Sigmoid colon (tissue), 7 donors: ENCODE measurements around the gene FZD10. TPM values are rescaled to one million over a fixed set of nuclear protein-coding genes. Genes with fewer than 3 reads are reported as not detected.

ENCODE experiments used
- DNase-seq: peaks from one replicate; pipeline ENCODE4 v3.0.0-alpha.2; 2019
- H3K27ac ChIP-seq, 4 donors: fragments of 200-600 bp; sonication (generic); one replicate each; pipeline ENCODE4 v1.5.1; 2016 to 2019; ENCODE audit warnings: mild to moderate bottlenecking in 1 of 4
- H3K27me3 ChIP-seq, 3 donors: fragments of 200-600 bp; sonication (generic); one replicate each; pipeline ENCODE4 v1.5.1; 2019; ENCODE audit warnings: mild to moderate bottlenecking in 1 of 3
- H3K36me3 ChIP-seq, 4 donors: fragments of 200-600 bp; sonication (generic); one replicate each; pipeline ENCODE4 v1.5.1; 2016 to 2019
- H3K4me1 ChIP-seq, 4 donors: fragments of 200-600 bp; sonication (generic); one replicate each; pipeline ENCODE4 v1.5.1; 2017 to 2019
- H3K4me3 ChIP-seq, 4 donors: fragments of 200-600 bp; sonication (generic); one replicate each; pipeline ENCODE4 v1.5.1; 2017 to 2019; ENCODE audit warnings: mild to moderate bottlenecking in 2 of 4, moderate library complexity in 1 of 4
- H3K9me3 ChIP-seq, 4 donors: fragments of 200-600 bp in 3 of 4; sonication (generic) in 3 of 4; one replicate each; pipeline versions ENCODE4 v1.5.1 to v1.6.1; 2013 to 2019
- EP300 ChIP-seq, 4 donors: sonication (generic); formaldehyde crosslinking; IDR thresholded peaks; one replicate each; pipeline ENCODE4 v1.6.1; 2017; ENCODE audit warnings: antibody characterized with exemption in 4 of 4
- POLR2A ChIP-seq, 2 donors: fragments of 450-650 bp; IDR thresholded peaks; one replicate each; pipeline ENCODE4 v1.6.1; 2016; ENCODE audit warnings: antibody characterized with exemption in 2 of 2, mild to moderate bottlenecking in 2 of 2, moderate library complexity in 2 of 2
- POLR2AphosphoS5 ChIP-seq, 4 donors: sonication (generic); formaldehyde crosslinking; IDR thresholded peaks; one replicate each; pipeline ENCODE4 v1.6.1; 2017; ENCODE audit warnings: antibody characterized with exemption in 4 of 4
- WGBS, 2 donors: extraction: QIAGEN DNeasy Blood & Tissue Kit; methylation state at CpG; one replicate each; pipeline ENCODE4 v1.1.7; 2013; 5-methylcytosine and 5-hydroxymethylcytosine counted together
- intact Hi-C: fragments of 100-400 bp; cut with DNase I; formaldehyde crosslinking; loops from one replicate; pipeline ENCODE4 v1.15.1; 2023
- polyA plus RNA-seq, 3 donors: library from polyadenylated mRNA; stranded (reverse); fragments of 200-250 nt; gene quantifications; one replicate each; pipeline ENCODE4 v1.2.3, GENCODE V29; 2013
- total RNA-seq, 4 donors: library from RNA; depleted of rRNA; stranded (reverse); fragments of >200 nt; gene quantifications; one replicate each; pipeline ENCODE4 v1.1.0, GENCODE V29; 2016
- TF ChIP-seq, protein P1 (sequence below), 4 experiments: fragments of 450-650 bp in 3 of 4; fragments of 200-600 bp in 1 of 4; IDR thresholded peaks; one replicate each; pipeline ENCODE4 v1.5.1; 2016 to 2019; ENCODE audit warnings: antibody characterized with exemption in 4 of 4, mild to moderate bottlenecking in 3 of 4, moderate library complexity in 2 of 4
- donor health status: healthy with polysubstance abuse.
- donor health status: Bipolar disorder and iron deficiency.
- donor health status: healthy.

The FZD10 gene
- total and polyA plus RNA-seq, 7 donors = 0.13 to 1.7 (median 0.66) TPM; not detected in 1

DNA sequence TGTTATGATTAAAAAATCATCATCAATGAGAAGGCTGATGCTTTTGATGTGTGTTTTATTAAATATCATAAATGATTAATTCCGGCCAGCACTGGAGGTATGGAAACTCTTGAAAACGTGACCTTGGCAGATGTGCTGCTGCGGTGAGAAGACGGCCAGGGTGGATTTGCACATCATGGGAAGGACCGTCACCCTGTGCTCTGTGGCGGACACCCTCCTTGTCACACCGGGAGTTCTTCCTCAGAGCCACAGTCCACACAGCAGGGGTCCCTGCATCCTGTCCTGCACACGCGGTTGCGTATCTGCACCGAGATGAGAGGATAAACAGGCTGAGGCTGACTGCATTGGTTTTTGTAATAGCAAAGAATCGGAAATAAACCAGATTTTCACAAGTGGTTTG, 33.5 kb downstream of the FZD10 start:
- no peak for DNase-seq
- H3K4me1 ChIP-seq = no peaks in the 10 kb centered on the region
- 73 to 75% methylated on average over 12 of the region's 12 CpGs for WGBS, 2 donors
- TF ChIP-seq, protein P1, sequence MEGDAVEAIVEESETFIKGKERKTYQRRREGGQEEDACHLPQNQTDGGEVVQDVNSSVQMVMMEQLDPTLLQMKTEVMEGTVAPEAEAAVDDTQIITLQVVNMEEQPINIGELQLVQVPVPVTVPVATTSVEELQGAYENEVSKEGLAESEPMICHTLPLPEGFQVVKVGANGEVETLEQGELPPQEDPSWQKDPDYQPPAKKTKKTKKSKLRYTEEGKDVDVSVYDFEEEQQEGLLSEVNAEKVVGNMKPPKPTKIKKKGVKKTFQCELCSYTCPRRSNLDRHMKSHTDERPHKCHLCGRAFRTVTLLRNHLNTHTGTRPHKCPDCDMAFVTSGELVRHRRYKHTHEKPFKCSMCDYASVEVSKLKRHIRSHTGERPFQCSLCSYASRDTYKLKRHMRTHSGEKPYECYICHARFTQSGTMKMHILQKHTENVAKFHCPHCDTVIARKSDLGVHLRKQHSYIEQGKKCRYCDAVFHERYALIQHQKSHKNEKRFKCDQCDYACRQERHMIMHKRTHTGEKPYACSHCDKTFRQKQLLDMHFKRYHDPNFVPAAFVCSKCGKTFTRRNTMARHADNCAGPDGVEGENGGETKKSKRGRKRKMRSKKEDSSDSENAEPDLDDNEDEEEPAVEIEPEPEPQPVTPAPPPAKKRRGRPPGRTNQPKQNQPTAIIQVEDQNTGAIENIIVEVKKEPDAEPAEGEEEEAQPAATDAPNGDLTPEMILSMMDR (IDR thresholded peaks at IDR 0.05) = no peak
- TF ChIP-seq EP300 (IDR thresholded peaks at IDR 0.05) (no peak), POLR2A (IDR thresholded peaks at IDR 0.05) (no peak), POLR2AphosphoS5 (IDR thresholded peaks at IDR 0.05) (no peak)
- peaks cover 0 to 4% (median 3%) of the 10 kb centered on the region in 3 donors for H3K27me3 ChIP-seq
- intact Hi-C loops = no loop called here
- no peaks in the 10 kb centered on the region for H3K36me3 ChIP-seq
- H3K27ac ChIP-seq = no peak overlapping the region
- H3K9me3 ChIP-seq = no peaks in the 10 kb centered on the region
- H3K4me3 ChIP-seq = no peak overlapping the region

DNA sequence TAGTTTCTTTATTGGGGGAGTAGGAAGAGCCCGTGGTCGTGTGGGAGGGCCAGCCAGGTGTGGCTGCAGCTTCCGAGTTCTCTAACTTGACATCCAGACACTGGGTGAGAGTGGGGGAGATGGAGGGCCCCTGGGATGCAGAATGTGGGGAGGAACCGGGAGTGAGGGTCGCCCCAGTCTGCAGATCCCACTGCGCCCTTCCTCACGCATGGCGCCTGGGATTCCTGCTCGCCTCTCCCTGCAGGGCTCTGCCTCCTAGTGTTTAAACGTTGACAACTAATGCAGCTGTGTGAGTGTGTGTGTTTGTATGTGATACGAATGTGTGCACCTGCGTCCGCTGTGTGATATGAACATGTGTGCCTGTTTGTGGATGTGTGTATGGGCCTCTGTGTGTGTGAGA, 34.6 kb downstream of the FZD10 start:
- intact Hi-C loops = no loop called here
- Histone ChIP-seq H3K9me3 (no peaks in the 10 kb centered on the region), H3K4me1 (no peaks in the 10 kb centered on the region), H3K36me3 (no peaks in the 10 kb centered on the region), H3K27ac (no peak overlapping the region), H3K27me3 (peaks cover 0 to 4% (median 3%) of the 10 kb centered on the region in 3 donors), H3K4me3 (no peak overlapping the region)
- no peak for TF ChIP-seq POLR2A (IDR thresholded peaks at IDR 0.05)
- TF ChIP-seq POLR2AphosphoS5 (IDR thresholded peaks at IDR 0.05) = no peak
- TF ChIP-seq, protein P1 (IDR thresholded peaks at IDR 0.05) = no peak
- no peak for TF ChIP-seq EP300 (IDR thresholded peaks at IDR 0.05)
- WGBS, 2 donors = 62 to 69% methylated on average over 13 of the region's 13 CpGs
- no peak for DNase-seq

DNA sequence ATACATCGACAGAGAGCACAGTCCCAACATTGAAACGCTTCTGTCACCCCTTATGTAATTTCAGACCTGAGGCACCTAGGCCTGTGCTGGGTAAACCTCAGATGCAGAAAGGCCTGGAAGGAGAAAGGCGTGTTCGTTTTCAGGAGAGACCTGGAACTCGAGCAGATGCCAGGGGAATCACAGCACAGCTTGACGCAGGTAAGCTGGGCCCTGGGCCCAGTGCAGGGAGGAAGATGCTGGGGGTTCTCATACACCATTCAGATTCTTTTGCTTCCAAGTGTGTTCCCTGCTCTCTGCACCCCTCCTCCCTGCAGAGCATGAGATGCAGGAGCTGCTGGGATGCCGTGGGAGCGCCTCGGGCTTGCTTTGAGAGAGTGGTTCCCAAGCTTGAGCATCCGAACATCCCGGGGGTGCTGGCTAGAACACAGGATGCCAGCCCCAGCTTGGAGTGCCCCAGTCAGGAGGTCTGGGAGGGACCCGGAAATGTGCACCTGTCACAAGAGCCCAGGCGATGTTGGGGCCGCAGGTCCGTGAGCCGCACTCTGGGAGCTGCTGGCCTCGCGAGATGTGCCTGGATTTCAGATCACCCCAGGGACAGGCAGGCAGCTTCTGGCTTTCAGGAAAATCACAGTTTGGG, 35.9 kb downstream of the FZD10 start:
- no peaks in the 10 kb centered on the region for H3K4me1 ChIP-seq
- intact Hi-C loops = no loop called here
- WGBS, 2 donors = 85 to 91% methylated on average over 18 of the region's 18 CpGs

DNA sequence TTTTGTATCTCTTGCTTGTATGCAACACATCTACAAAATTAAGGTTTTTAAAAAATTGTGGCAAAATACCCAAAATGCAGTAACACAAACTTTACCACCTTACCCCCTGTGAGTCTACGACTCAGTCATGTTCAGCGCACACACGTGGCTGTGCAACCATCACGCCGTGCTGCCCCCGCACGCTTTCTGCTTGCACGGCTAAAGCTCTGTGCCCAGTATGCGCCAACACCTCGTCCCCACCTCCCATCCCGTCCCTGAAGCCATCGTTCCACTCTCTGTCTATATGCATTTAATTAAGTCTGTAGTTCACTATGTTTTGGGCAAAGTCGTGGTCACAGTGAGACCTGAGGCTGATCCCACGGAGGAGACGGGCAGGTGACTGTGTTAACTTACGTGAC, 36.4 kb downstream of the FZD10 start:
- H3K9me3 ChIP-seq = no peaks in the 10 kb centered on the region
- H3K27ac ChIP-seq = no peak overlapping the region
- no peaks in the 10 kb centered on the region for H3K4me1 ChIP-seq
- no peaks in the 10 kb centered on the region for H3K36me3 ChIP-seq
- no peak overlapping the region for H3K4me3 ChIP-seq
- TF ChIP-seq EP300 (IDR thresholded peaks at IDR 0.05) (no peak), POLR2A (IDR thresholded peaks at IDR 0.05) (no peak), POLR2AphosphoS5 (IDR thresholded peaks at IDR 0.05) (no peak)
- intact Hi-C loops = no loop called here
- H3K27me3 ChIP-seq = peaks cover 0 to 4% (median 3%) of the 10 kb centered on the region in 3 donors
- no peak for DNase-seq
- WGBS, 2 donors = 87 to 90% methylated on average over 16 of the region's 16 CpGs

More for the DNA sequence above, 35.9 kb downstream of the FZD10 start:
- Histone ChIP-seq H3K36me3 (no peaks in the 10 kb centered on the region), H3K4me3 (no peak overlapping the region), H3K9me3 (no peaks in the 10 kb centered on the region), H3K27ac (no peak overlapping the region), H3K27me3 (peaks cover 0 to 4% (median 3%) of the 10 kb centered on the region in 3 donors)
- no peak for TF ChIP-seq POLR2AphosphoS5 (IDR thresholded peaks at IDR 0.05)
- TF ChIP-seq EP300 (IDR thresholded peaks at IDR 0.05) = no peak
- no peak for TF ChIP-seq POLR2A (IDR thresholded peaks at IDR 0.05)
- TF ChIP-seq, protein P1 (IDR thresholded peaks at IDR 0.05) = no peak
- DNase-seq = no peak

DNA sequence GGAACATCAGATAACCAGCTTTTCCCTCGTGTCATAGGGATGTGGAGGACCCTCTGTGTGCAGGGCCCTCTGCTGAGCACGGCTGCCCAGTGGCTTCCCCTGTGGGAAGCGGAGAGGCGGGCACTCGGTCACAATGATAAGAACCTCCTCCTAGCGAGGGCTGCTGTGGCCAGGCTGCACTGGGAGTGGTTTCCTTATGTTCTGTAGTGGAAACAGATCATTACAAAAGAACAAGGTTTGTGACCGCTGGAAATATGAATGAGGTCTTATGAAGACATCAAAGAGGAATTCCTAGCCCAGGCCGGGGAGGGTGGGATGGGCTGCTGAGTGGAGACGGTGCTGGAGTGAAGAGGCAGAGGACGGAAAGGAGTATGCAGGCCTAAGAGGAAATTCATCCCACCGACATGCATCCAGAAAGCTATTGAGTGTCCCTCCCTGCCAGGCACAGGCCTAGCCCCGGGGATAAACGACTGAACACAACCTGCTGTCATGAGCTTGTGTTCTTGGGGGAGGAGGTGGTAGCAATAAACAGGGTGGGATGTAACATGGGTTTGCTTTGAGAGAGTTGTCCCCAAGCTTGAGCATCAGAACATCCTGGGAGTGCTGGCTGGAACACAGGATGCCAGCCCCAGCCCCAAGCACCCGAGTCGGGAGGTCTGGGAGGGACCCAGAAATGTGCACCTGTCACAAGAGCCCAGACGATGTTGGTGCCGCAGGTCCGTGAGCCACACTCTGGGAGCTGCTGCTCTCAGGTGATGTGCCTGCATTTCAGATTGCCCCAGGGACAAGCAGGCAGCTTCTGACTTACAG, 37.5 kb downstream of the FZD10 start:
- no peaks in the 10 kb centered on the region for H3K9me3 ChIP-seq
- intact Hi-C loops = no loop called here
- DNase-seq = no peak
- WGBS, 2 donors = 59 to 74% methylated on average over 18 of the region's 18 CpGs
- H3K36me3 ChIP-seq = no peaks in the 10 kb centered on the region
- peaks cover 0 to 4% (median 3%) of the 10 kb centered on the region in 3 donors for H3K27me3 ChIP-seq
- TF ChIP-seq POLR2A (IDR thresholded peaks at IDR 0.05) = no peak
- no peak for TF ChIP-seq POLR2AphosphoS5 (IDR thresholded peaks at IDR 0.05)
- TF ChIP-seq EP300 (IDR thresholded peaks at IDR 0.05) = no peak
- TF ChIP-seq, protein P1 (IDR thresholded peaks at IDR 0.05) = no peak
- H3K4me1 ChIP-seq = no peaks in the 10 kb centered on the region
- no peak overlapping the region for H3K4me3 ChIP-seq
- no peak overlapping the region for H3K27ac ChIP-seq
